Chondrocyte (in vitro differentiated cells): ENCODE data around the gene RPSA. TPM values are rescaled to one million over a fixed set of nuclear protein-coding genes. Genes with fewer than 3 reads are reported as not detected.
A peak's percentile ranks its signal among the peaks of the same experiment; 100 is the strongest.

Source experiments
- DNase-seq: peaks from one replicate; pipeline ENCODE4 v3.0.0; 2021; ENCODE audit warnings: mixed read lengths, low spot score
- H3K27ac Mint-ChIP-seq: one replicate; pipeline ENCODE4 v1.8.0; 2021; ENCODE audit warnings: mild to moderate bottlenecking, moderate library complexity, mixed read lengths; ENCODE audit not compliant: unreplicated experiment
- H3K27me3 Mint-ChIP-seq: 2 replicates; pipeline ENCODE4 v1.8.0; 2021; ENCODE audit warnings: low read depth, mixed read lengths
- H3K36me3 Mint-ChIP-seq: 2 replicates; pipeline ENCODE4 v1.8.0; 2021; ENCODE audit warnings: low read depth, mixed read lengths
- H3K4me1 Mint-ChIP-seq: 2 replicates; pipeline ENCODE4 v1.8.0; 2021; ENCODE audit warnings: low read depth, mild to moderate bottlenecking, mixed read lengths
- H3K4me3 Mint-ChIP-seq: one replicate; pipeline ENCODE4 v1.8.0; 2021; ENCODE audit warnings: mild to moderate bottlenecking, moderate library complexity, mixed read lengths; ENCODE audit not compliant: unreplicated experiment
- H3K9me3 Mint-ChIP-seq: 2 replicates; pipeline ENCODE4 v1.8.0; 2021; ENCODE audit warnings: low read depth, mixed read lengths
- total RNA-seq: library from RNA; stranded (reverse); gene quantifications from 3 replicates; pipeline ENCODE4 v1.2.1, GENCODE V29; 2021
- TF ChIP-seq, protein P1 (sequence below): fragments of 200-600 bp; sonication (generic); IDR thresholded peaks from 2 replicates; pipeline ENCODE4 v1.5.0; 2021; ENCODE audit warnings: antibody characterized with exemption, mild to moderate bottlenecking, moderate library complexity

RPSA gene
- total RNA-seq, 1 donor from 2014 or later: 723 TPM

DNA sequence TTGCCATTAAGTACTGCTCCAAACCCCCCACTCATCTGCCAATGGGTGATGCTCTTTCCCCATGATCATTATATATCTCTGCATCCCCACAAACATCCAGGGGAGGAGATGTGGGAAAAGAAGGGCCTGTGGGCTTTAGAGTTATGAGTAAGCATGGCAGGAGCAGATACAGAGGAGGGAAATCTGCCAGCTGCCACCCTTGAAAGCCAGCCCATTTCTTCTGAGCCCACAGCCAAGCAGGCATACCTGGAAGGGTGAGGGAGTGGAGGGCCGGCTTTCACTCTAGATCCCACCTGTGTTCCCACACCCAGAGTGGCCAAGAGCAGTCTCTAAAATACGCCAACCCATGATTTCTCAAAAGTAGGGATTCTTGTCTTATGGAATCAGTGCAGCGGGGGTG lies 25.1 kb upstream of the RPSA start:
- Mint-ChIP-seq H3K4me1 (peaks cover 23% of the 10 kb centered on the region), H3K27ac (no peak overlapping the region), H3K9me3 (no peaks in the 10 kb centered on the region), H3K27me3 (no peaks in the 10 kb centered on the region), H3K4me3 (no peak overlapping the region), H3K36me3 (peaks cover 2% of the 10 kb centered on the region)
- TF ChIP-seq, protein P1, sequence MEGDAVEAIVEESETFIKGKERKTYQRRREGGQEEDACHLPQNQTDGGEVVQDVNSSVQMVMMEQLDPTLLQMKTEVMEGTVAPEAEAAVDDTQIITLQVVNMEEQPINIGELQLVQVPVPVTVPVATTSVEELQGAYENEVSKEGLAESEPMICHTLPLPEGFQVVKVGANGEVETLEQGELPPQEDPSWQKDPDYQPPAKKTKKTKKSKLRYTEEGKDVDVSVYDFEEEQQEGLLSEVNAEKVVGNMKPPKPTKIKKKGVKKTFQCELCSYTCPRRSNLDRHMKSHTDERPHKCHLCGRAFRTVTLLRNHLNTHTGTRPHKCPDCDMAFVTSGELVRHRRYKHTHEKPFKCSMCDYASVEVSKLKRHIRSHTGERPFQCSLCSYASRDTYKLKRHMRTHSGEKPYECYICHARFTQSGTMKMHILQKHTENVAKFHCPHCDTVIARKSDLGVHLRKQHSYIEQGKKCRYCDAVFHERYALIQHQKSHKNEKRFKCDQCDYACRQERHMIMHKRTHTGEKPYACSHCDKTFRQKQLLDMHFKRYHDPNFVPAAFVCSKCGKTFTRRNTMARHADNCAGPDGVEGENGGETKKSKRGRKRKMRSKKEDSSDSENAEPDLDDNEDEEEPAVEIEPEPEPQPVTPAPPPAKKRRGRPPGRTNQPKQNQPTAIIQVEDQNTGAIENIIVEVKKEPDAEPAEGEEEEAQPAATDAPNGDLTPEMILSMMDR: no peak
- DNase-seq: no peak

DNA sequence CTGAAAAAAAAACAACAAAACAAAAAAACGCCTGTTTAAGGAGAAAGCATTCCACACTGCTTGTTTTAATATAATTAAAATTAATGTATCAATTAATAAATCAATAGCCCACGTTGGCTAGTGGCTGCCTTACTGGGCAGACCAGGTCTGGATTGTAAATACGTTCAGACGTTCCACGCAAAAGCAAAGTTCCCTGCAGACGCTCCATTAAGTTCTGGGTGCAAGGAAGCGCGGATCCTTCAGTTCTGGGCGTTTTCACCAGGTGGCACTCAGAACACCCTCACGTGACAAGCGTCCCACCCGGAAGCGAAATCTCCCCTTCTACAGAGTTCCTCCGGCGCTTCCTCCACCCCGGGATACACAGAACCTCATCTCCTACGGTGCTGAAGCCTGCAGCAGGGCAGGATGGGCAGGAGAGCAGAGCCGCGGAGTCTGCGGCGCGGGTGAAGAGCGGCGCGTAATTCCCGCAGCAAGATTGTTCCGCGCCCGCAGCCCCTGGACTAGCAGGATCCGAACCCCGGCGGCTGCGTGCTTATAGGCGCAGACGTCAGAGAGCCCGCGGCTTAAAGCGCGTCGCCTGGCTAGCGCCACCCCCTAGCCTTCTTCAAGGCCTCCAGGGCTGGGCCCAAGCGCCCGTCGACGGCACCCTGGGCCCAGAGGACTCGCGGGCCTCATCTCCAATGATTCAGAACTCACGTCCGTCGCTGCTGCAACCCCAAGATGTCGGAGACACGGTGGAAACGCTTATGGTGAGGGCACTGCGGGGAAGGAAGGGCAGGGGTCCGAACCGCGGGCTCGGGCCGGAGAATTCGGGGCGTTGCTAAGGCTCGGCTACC lies 23.3 kb upstream of the RPSA start, which contains the start of gene SLC25A38:
Gene SLC25A38 (plus strand): TSS at position 326 of the 836 bp plus-strand sequence. CDS start 355 bp downstream, at position 681.
- peak within 1 kb of the TSS; percentile 99 for H3K4me3 Mint-ChIP-seq
- DNase-seq: no peak
- H3K9me3 Mint-ChIP-seq: no peaks in the 10 kb centered on the region
- peak within 1 kb of the TSS; percentile 100 for H3K27ac Mint-ChIP-seq
- H3K36me3 Mint-ChIP-seq: peaks cover 2% of the 10 kb centered on the region
- TF ChIP-seq, protein P1: peak; percentile 66
- no peaks in the 10 kb centered on the region for H3K27me3 Mint-ChIP-seq
- H3K4me1 Mint-ChIP-seq: peaks cover 29% of the 10 kb centered on the region

DNA sequence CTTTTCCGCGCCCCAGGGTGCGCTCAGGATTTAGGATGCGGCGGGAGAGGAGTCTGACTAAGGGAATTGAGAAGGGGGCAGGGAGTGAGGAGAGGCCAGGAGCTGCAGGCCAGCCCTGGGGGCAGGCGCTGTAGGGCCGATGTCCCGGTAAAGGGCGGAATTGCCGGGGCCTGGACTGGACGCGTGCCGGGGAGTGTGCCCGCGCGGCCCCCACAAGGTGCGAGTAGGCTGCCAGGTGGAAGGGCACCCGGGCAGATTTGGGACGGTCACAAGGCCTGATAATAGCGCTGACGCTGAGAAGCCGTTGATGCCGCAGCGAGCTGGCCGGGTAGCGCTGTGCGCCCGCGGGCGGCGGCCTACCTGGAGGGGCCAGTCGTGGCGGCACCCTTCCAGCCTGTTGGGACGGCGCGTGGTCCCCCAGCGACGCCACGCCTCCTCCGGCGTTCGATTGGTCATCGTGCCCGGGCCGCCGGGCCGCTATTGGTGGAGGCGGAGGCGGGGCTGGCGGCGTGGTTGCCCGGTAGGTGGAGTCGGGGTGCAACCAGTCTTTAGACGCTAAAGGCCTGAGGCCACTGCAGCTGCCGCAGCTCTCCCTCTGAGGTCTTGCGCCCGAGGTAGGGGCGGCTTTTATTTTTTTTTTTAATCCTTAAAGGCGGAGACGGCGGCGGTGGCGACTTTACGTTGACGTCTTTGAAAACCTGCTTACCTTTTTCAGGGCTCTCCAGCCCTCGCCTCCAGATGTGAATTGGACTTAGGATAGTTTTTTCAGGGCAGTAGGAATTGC lies 22.4 kb upstream of the RPSA start:
- no peaks in the 10 kb centered on the region for H3K9me3 Mint-ChIP-seq
- H3K27me3 Mint-ChIP-seq: no peaks in the 10 kb centered on the region
- H3K4me3 Mint-ChIP-seq: peak overlapping the region; percentile 99
- peak overlapping the region; percentile 100 for H3K27ac Mint-ChIP-seq
- TF ChIP-seq, protein P1: peak; percentile 35
- H3K36me3 Mint-ChIP-seq: peaks cover 2% of the 10 kb centered on the region
- peak; percentile 98 for DNase-seq
- peaks cover 30% of the 10 kb centered on the region for H3K4me1 Mint-ChIP-seq

DNA sequence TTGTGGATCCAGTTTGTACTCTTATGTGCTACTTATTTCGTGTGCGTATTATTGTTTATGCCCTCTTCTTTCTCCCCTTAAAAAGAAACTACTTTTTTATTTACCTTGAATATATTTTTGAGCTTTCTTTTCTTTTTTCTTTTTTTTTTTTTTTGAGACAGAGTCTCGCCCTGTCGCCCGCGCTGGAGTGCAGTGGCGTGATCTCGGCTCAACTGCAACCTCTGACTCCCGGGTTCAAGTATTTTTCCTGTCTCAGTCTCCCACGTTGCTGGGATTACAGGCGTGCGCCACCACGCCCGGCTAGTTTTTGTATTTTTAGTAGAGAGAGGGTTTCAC lies 21.9 kb upstream of the RPSA start:
- no peak for DNase-seq
- H3K4me3 Mint-ChIP-seq: peak overlapping the region; percentile 99
- H3K27ac Mint-ChIP-seq: peak overlapping the region; percentile 100
- no peaks in the 10 kb centered on the region for H3K27me3 Mint-ChIP-seq
- TF ChIP-seq, protein P1: no peak
- H3K9me3 Mint-ChIP-seq: no peaks in the 10 kb centered on the region
- H3K36me3 Mint-ChIP-seq: peaks cover 2% of the 10 kb centered on the region
- H3K4me1 Mint-ChIP-seq: peaks cover 30% of the 10 kb centered on the region

DNA sequence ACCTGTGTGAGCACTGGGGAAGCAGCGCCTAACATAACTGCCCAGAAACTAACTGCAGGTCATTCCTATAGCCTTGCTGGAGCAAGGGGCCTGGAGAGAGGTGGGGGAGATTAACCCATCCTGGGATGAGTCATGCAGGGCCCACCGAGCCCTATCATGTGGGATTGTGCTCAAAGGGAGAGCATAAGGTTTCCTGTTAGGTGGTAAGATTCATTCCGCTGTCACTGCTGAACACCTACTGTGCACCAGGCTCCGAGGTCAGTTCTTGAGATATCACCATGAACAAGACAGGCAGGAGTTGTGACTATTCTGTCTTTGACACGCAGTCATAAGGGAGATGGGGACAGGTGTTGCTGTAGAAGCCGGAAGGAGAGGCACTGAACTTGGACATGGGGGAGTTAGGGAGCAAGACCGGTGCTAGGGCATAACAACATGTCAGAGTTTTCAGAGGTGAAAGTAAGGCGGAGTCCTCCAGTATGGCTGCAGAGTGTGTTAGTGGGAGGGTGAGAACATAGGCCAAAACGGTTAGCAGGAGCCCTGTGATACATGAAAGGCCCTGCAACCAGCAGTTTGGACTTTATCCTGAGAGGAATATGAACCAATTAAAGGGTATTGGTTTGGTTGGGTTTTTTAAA lies 20.9 kb upstream of the RPSA start:
- peak overlapping the region; percentile 28 for H3K27ac Mint-ChIP-seq
- DNase-seq: no peak
- TF ChIP-seq, protein P1: no peak
- no peak overlapping the region for H3K4me3 Mint-ChIP-seq
- peaks cover 4% of the 10 kb centered on the region for H3K36me3 Mint-ChIP-seq
- H3K9me3 Mint-ChIP-seq: no peaks in the 10 kb centered on the region
- H3K27me3 Mint-ChIP-seq: no peaks in the 10 kb centered on the region
- peaks cover 30% of the 10 kb centered on the region for H3K4me1 Mint-ChIP-seq
